Prostate gland (tissue), 2 donors: ENCODE data around the gene ARL15. TPM values are rescaled to one million over a fixed set of nuclear protein-coding genes. Genes with fewer than 3 reads are reported as not detected.

Experiments used
- DNase-seq: peaks from one replicate; pipeline ENCODE4 v3.0.0-alpha.2; 2019; ENCODE audit warnings: low spot score
- H3K27ac ChIP-seq, 2 donors: fragments of 200-600 bp; sonication (generic); 2 replicates each; pipeline ENCODE4 v1.5.1; 2017 to 2019
- H3K27me3 ChIP-seq: fragments of 200-600 bp; sonication (generic); replicated peaks from 2 replicates; pipeline ENCODE4 v1.5.1; 2019; ENCODE audit not compliant: insufficient read depth
- H3K36me3 ChIP-seq, 2 donors: fragments of 200-600 bp; sonication (generic); 1 replicate in 1 of 2; 2 replicates in 1 of 2; pipeline versions ENCODE4 v1.5.1 to v1.8.1; 2017 to 2019
- H3K4me1 ChIP-seq: fragments of 200-600 bp; sonication (generic); replicated peaks from 2 replicates; pipeline ENCODE4 v1.5.1; 2019
- H3K4me3 ChIP-seq, 2 donors: fragments of 200-600 bp; sonication (generic); 2 replicates each; pipeline ENCODE4 v1.5.1; 2017 to 2019
- H3K9me3 ChIP-seq: fragments of 200-600 bp; sonication (generic); 2 replicates; pipeline ENCODE4 v1.5.1; 2017
- CTCF ChIP-seq, 4 experiments: fragments of 200-600 bp in 2 of 4; fragments of 450-650 bp in 2 of 4; sonication (generic) in 2 of 4; IDR thresholded peaks; 1 replicate in 3 of 4; 2 replicates in 1 of 4; pipeline ENCODE4 v1.5.1; 2016 to 2019; ENCODE audit warnings: antibody characterized with exemption in 4 of 4, mild to moderate bottlenecking in 2 of 4, moderate library complexity in 2 of 4
- POLR2A ChIP-seq: fragments of 450-650 bp; IDR thresholded peaks from one replicate; pipeline ENCODE4 v1.6.1; 2016; ENCODE audit warnings: antibody characterized with exemption, mild to moderate bottlenecking
- POLR2AphosphoS5 ChIP-seq: sonication (generic); formaldehyde crosslinking; IDR thresholded peaks from one replicate; pipeline ENCODE4 v1.6.1; 2017; ENCODE audit warnings: antibody characterized with exemption
- WGBS: methylation state at CpG from one replicate; pipeline ENCODE4 v1.1.5; 2018; 5-methylcytosine and 5-hydroxymethylcytosine counted together
- intact Hi-C: fragments of 100-400 bp; cut with DNase I; formaldehyde crosslinking; loops from one replicate; pipeline ENCODE4 v1.14.2; 2022
- total RNA-seq, 2 donors: library from RNA; depleted of rRNA; stranded (reverse); fragments of >200 nt; gene quantifications; one replicate each; pipeline ENCODE4 v1.1.0, GENCODE V29; 2016

Gene ARL15
- total RNA-seq, 2 donors from 2014 or later = 16.1 to 38.4 TPM

- Histone ChIP-seq H3K4me1 (no peaks in the 10 kb centered on the region), H3K27ac (peak overlapping the region in 1 of 2 donors; percentile 2), H3K9me3 (no peaks in the 10 kb centered on the region), H3K36me3 (no peaks in the 10 kb centered on the region), H3K27me3 (no peaks in the 10 kb centered on the region), H3K4me3 (no peak overlapping the region)
- DNase-seq = no peak
- intact Hi-C loops = loop anchor here (10.0 kb wide), 1 partner anchor 666 kb away; no protein-coding TSS in a partner anchor
- WGBS = 90% methylated on average over 1 of the region's 1 CpG
- no peak for TF ChIP-seq POLR2AphosphoS5
- no peak for TF ChIP-seq POLR2A
- no peak for TF ChIP-seq CTCF (IDR thresholded peaks at IDR 0.05)
These were observed 89.2 kb downstream of the ARL15 start for GRCh38 chr5:54221135-54221534.

DNA sequence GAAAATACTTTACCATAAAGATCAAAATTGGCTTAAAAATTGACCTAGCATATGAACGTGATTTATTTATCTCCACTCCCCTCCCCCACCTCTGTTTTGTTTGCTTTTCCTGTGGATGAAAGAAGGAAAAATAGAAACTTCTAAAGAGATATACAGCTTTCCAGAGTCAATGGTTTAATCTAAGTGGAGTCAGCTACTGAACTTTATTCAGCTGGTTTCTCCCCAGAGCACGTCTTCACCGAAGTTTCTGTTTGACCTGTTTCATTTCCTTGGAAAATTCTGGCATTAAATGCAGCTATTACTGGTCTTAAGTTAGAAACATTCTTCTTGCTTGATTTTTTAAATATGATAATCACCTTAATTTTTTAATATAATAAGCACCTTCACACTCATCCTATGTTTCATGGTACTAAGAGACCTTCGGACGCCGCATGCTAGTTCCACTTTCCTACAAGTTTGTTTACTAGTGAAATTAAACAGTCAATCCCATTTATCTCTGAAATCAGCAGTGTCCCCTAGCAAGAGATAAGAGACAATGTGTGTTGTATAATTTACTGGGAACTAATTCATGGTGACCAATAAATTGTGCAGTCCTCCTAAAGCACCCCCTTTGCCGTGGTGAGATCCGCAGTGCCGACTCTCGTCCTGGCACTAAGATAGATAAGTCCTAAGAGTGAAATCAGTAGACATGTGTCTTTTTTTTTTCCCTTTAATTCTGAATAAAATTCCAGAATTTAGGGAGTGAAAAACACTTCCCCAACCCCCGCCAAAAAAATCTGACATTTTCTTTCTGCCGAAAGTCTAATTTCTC lies 89.9 kb downstream of the ARL15 start:
- no peaks in the 10 kb centered on the region for H3K9me3 ChIP-seq
- TF ChIP-seq CTCF (IDR thresholded peaks at IDR 0.05) (no peak), POLR2AphosphoS5 (no peak), POLR2A (no peak)
- H3K4me1 ChIP-seq = no peaks in the 10 kb centered on the region
- no peak overlapping the region for H3K27ac ChIP-seq
- H3K27me3 ChIP-seq = no peaks in the 10 kb centered on the region
- intact Hi-C loops = loop anchor here (10.0 kb wide), 1 partner anchor 666 kb away; no protein-coding TSS in a partner anchor
- no peak for DNase-seq
- H3K36me3 ChIP-seq = no peaks in the 10 kb centered on the region
- WGBS = 64% methylated on average over 12 of the region's 12 CpGs
- H3K4me3 ChIP-seq = no peak overlapping the region

DNA sequence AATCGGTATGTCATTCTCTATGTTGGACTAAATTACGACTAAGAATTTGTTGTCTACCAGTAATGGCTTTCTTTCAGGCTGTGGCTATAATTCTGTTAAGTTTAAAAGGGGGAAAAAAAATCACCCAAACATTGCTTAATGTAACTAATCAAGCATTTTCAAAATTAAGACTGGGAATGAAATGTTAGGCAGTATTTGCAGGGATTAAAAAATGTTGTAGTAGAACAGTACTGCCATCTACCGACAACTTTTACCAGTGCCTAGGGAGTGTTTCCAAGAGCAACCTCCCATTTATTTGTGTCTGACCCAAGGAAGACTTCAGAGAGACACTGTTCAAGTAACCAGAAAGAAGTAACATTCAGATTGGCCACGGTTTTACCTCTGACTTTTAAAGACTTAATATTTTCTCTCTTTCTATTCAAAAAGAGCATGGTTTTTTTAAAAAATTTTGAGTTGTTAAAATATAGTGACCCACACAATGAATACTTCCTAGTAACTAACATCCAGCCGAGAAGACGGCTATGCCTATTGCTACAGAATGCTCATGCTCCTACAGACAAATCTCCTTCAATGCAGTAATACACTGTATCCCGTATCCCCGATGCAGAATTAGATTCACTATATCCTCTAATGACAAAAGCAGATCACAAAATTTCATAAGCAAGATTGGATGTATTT lies 92.4 kb downstream of the ARL15 start:
- Histone ChIP-seq H3K9me3 (no peaks in the 10 kb centered on the region), H3K27me3 (no peaks in the 10 kb centered on the region), H3K4me1 (no peaks in the 10 kb centered on the region)

DNA sequence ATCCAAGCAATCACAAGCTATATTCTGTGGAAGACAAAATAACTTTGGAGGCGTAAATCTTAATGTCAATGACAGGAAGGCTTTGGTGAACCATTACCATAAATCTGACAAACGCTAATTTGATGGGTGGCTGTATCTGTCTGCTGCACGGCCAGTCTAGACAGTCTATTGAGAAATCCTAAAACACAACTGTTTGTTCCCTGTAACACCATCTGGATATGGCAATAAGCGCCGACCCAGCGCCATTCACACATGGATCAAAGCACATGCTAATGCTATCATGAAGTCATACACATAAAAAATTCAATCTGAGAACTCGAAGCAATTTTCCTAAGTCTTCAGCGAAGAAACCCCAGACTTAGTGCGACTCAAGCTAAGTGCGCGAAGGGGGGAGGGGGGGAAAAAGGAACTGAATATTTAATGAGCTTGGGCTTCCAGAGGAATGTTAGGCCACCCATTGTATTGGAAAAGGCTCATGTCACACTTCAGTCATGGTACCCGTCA lies 95.1 kb downstream of the ARL15 start:
- WGBS = 90% methylated on average over 12 of the region's 12 CpGs
- Histone ChIP-seq H3K27ac (no peak overlapping the region), H3K27me3 (no peaks in the 10 kb centered on the region), H3K4me1 (no peaks in the 10 kb centered on the region), H3K4me3 (no peak overlapping the region), H3K36me3 (no peaks in the 10 kb centered on the region), H3K9me3 (no peaks in the 10 kb centered on the region)
- TF ChIP-seq POLR2A = no peak
- no peak for TF ChIP-seq CTCF (IDR thresholded peaks at IDR 0.05)
- no peak for TF ChIP-seq POLR2AphosphoS5
- no peak for DNase-seq
- intact Hi-C loops = loop anchor here (5.0 kb wide), 1 partner anchor 953 kb away; no protein-coding TSS in a partner anchor

More for the DNA sequence above, 92.4 kb downstream of the ARL15 start:
- Histone ChIP-seq H3K4me3 (no peak overlapping the region), H3K36me3 (no peaks in the 10 kb centered on the region), H3K27ac (no peak overlapping the region)
- intact Hi-C loops = loop anchor here (2.0 to 5.0 kb wide), 2 partner anchors 735 to 956 kb away; no protein-coding TSS in a partner anchor
- DNase-seq = peak; percentile 42
- TF ChIP-seq POLR2AphosphoS5 (peak; percentile 8), POLR2A (no peak), CTCF (IDR thresholded peaks at IDR 0.05) (peak; percentile 36 to 75 (median 75))
- 58% methylated on average over 8 of the region's 8 CpGs for WGBS
